H1 (cell line): Measurements from ENCODE around the gene GRM4. TPM values are rescaled to one million over a fixed set of nuclear protein-coding genes. Genes with fewer than 3 reads are reported as not detected.

Source experiments
- ATF3 ChIP-seq: IDR thresholded peaks from 2 replicates; pipeline ENCODE4 v1.6.1; 2011; ENCODE audit warnings: low read depth, mild to moderate bottlenecking, low read length; ENCODE audit not compliant: insufficient read depth
- CBX8 ChIP-seq: fragments of 300-800, 300-1000 bp; sonication (generic); IDR thresholded peaks from 2 replicates; pipeline ENCODE4 v1.7.1; 2016; ENCODE audit warnings: low read depth, low read length, borderline replicate concordance
- CREB1 ChIP-seq: IDR thresholded peaks from 2 replicates; pipeline ENCODE4 v1.6.1; 2012; ENCODE audit warnings: inconsistent platforms
- CTBP2 ChIP-seq: IDR thresholded peaks from 2 replicates; pipeline ENCODE4 v1.7.0; 2011; ENCODE audit warnings: borderline replicate concordance, mild to moderate bottlenecking, moderate library complexity, mixed read lengths, low read length; ENCODE audit not compliant: insufficient read depth, insufficient read length
- KDM4A ChIP-seq: IDR thresholded peaks from one replicate; pipeline ENCODE4 v1.7.1; 2012; ENCODE audit warnings: low read depth, mild to moderate bottlenecking, moderate library complexity, low read length, inconsistent platforms; ENCODE audit not compliant: severe bottlenecking
- SIX5 ChIP-seq: IDR thresholded peaks from 2 replicates; pipeline ENCODE4 v1.6.1; 2011; ENCODE audit warnings: mild to moderate bottlenecking, low read depth, low read length
- ZNF274 ChIP-seq: IDR thresholded peaks from 2 replicates; pipeline ENCODE4 v1.7.0; 2012; ENCODE audit warnings: low read length, borderline replicate concordance; ENCODE audit errors: extremely low read depth
- polyA plus RNA-seq, 7 experiments: library from polyadenylated mRNA; depleted of rRNA in 3 of 7; stranded (reverse) in 5 of 7; unstranded in 2 of 7; fragments of >200 nt in 5 of 7; fragments of 200-250 nt in 2 of 7; gene quantifications; 1 replicate in 5 of 7; 2 replicates in 1 of 7; 4 replicates in 1 of 7; pipeline versions ENCODE4 v1.2.1 to v1.2.3, GENCODE V29; 2011 to 2013; ENCODE audit warnings: missing spikeins in 2 of 7, mixed read lengths in 2 of 7
- total RNA-seq: library from RNA; stranded (reverse); fragmentation: NEBNext Ultra II Directional; extraction: Animal tissue kit (Norgen Biotek cat#: 25700); gene quantifications from 2 replicates; pipeline ENCODE4 v1.2.1, GENCODE V29; 2021
- TF ChIP-seq, protein P1 (sequence below): IDR thresholded peaks from 2 replicates; pipeline ENCODE4 v1.6.1; 2012; ENCODE audit warnings: low read length, inconsistent platforms
- TF ChIP-seq, protein P2 (sequence below): IDR thresholded peaks from 2 replicates; pipeline ENCODE4 v1.6.1; 2012; ENCODE audit warnings: inconsistent platforms
- TF ChIP-seq, protein P3 (sequence below): IDR thresholded peaks from 2 replicates; pipeline ENCODE4 v1.6.1; 2011; ENCODE audit warnings: low read length, improper control_type of control experiment

The GRM4 gene
- total and polyA plus RNA-seq, 2 of the 8 experiments (the other 6 are each of a cell fraction or from before 2014, with no cell fraction given), result 19.6 to 21.5 TPM

DNA sequence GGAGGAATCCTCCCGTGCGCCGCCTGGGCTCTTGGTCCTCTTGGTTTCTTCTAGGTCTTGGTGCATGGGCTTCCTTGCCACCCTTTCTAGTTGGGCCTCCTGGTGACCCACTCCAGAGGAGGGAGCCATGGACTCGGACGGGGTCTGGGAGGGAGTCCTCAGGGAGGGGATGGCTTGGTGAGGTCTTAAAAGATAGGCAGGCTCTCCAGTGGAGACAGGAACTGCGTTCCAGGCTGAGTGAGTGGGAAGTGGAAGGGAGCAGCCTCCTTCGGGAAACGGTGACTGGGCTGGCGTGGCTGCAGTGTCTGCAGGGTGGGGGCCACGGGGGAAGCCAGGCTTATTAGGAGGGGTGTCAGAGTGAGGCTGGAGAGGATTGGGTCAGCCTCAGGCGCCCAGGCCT is 152.8 kb downstream of the GRM4 start (continued):
- TF ChIP-seq, protein P1, sequence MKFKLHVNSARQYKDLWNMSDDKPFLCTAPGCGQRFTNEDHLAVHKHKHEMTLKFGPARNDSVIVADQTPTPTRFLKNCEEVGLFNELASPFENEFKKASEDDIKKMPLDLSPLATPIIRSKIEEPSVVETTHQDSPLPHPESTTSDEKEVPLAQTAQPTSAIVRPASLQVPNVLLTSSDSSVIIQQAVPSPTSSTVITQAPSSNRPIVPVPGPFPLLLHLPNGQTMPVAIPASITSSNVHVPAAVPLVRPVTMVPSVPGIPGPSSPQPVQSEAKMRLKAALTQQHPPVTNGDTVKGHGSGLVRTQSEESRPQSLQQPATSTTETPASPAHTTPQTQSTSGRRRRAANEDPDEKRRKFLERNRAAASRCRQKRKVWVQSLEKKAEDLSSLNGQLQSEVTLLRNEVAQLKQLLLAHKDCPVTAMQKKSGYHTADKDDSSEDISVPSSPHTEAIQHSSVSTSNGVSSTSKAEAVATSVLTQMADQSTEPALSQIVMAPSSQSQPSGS, result no peak
- TF ChIP-seq, protein P2, sequence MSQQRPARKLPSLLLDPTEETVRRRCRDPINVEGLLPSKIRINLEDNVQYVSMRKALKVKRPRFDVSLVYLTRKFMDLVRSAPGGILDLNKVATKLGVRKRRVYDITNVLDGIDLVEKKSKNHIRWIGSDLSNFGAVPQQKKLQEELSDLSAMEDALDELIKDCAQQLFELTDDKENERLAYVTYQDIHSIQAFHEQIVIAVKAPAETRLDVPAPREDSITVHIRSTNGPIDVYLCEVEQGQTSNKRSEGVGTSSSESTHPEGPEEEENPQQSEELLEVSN, result no peak
- TF ChIP-seq, protein P3, sequence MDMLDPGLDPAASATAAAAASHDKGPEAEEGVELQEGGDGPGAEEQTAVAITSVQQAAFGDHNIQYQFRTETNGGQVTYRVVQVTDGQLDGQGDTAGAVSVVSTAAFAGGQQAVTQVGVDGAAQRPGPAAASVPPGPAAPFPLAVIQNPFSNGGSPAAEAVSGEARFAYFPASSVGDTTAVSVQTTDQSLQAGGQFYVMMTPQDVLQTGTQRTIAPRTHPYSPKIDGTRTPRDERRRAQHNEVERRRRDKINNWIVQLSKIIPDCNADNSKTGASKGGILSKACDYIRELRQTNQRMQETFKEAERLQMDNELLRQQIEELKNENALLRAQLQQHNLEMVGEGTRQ, result no peak
- no peak for TF ChIP-seq CTBP2
- no peak for TF ChIP-seq ATF3
- TF ChIP-seq CREB1, result no peak
- no peak for TF ChIP-seq SIX5
- TF ChIP-seq ZNF274, result no peak
- TF ChIP-seq CBX8, result no peak
- no peak for TF ChIP-seq KDM4A
